Activated naive CD4-positive, alpha-beta T cell treated with Interleukin-2 at 50 U/mL for 16 hours (primary cell): ENCODE results near the gene TMEM107.

Experiments used
- DNase-seq: peaks from one replicate; pipeline ENCODE4 v3.0.0-alpha.2; 2020

The TMEM107 gene

GRCh38 chr17:8161289-8162232, 14.6 kb downstream of the TMEM107 start:
- DNase-seq, result no peak

GRCh38 chr17:8160741-8161221, 15.4 kb downstream of the TMEM107 start:
- no peak for DNase-seq

GRCh38 chr17:8160224-8160577, 16.0 kb downstream of the TMEM107 start:
- no peak for DNase-seq

DNA sequence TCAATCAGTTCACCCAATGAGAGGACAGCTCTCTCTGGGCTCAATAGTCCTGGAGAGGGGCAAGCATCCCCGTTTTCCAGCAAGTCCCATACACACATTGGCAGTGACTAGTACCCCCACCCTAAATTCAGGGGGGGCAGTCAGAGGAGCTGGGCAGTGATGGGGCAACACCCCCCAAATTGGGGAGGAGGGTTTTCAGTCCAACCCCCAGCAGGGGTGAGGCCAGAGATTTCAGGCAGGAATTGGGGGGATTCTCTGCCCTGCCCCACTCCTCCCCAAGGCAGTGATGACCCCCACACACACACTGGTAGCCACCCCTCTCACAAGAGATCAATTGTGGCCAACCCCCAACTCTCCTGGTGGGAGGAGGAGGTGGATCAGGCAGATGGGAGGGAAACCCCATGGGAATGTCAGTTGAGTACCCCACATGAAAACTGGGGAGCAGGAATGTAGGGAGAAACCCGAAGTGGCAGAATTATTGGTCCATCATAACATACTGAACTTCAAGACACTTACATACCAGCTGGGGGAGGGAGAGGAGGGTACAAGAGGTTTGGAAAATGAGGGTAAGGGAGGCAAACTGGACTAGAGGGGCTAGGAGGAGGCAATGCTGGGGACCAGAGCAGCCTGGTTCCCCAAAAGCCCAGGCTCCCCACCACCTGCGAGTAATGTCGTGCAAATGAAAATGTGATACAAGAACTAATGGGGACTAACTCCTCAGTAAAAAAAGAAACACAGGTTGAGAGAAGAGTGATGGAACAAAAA, 16.5 kb downstream of the TMEM107 start:
- DNase-seq, result no peak

DNA sequence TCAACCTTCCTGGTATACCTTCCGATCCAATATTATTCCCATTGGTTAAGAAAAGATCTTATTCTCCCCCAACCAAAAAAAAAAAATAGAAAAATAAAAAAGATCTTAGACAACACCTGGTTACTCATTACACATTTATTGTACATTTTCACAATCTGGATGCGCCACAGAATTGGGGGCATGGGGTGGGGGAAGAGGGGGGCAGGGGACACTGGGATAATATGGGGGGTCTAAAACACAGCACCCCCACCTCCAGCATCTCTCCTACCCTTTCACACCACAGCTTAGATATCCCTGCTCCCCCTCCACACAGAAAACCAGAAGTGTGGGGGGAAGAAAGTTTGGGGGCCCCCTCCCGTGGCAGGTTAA, 17.2 kb downstream of the TMEM107 start:
- no peak for DNase-seq

DNA sequence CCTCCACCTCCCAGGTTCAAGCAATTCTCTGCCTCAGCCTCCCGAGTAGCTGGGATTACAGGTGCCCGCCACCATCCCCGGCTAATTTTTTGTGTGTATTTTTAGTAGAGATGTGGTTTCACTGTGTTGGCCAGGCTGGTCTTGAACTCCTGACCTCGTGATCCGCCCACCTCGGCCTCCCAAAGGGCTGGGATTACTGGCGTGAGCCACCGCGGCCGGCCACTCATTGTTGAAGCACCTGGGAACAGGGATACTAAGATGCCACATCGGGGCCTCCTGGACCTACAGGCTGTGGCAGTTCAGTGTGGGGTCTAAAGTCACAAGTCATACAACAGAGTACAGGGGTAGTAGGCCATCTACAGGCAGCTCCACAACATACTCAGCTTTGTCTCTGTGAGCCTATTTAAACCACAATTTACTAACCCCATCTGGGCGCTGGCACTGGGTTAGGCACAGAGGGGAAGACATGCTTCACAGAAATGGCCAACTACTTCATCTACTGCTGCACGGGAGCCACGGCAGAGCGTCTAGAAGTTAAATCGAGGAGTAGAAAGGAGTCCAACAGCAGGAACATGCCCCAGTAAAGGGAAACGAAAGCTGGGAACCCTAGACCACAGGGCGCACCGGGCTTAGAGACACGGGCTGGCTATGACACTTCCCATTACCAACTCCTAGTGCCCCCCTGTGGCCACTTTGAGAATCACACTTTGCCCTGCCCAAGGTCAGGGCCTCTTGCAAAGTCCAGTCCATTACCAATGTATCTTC, 17.7 kb downstream of the TMEM107 start:
- peak; percentile 89 for DNase-seq

- peak; percentile 100 for DNase-seq
These were observed 19.8 kb downstream of the TMEM107 start for GRCh38 chr17:8156246-8156992.

DNA sequence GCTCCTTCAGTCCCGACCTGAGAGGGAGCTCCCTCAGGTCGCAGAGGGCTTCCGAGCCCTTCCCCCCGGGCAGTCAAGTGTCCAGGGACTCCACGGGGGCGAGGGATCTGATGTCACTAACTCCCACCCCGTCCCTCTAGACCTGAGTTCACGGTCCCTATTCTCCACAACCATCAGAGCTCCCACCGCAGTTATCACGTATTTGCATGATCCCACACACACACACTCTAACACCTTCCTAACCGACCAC, 20.3 kb downstream of the TMEM107 start:
- no peak for DNase-seq

DNA sequence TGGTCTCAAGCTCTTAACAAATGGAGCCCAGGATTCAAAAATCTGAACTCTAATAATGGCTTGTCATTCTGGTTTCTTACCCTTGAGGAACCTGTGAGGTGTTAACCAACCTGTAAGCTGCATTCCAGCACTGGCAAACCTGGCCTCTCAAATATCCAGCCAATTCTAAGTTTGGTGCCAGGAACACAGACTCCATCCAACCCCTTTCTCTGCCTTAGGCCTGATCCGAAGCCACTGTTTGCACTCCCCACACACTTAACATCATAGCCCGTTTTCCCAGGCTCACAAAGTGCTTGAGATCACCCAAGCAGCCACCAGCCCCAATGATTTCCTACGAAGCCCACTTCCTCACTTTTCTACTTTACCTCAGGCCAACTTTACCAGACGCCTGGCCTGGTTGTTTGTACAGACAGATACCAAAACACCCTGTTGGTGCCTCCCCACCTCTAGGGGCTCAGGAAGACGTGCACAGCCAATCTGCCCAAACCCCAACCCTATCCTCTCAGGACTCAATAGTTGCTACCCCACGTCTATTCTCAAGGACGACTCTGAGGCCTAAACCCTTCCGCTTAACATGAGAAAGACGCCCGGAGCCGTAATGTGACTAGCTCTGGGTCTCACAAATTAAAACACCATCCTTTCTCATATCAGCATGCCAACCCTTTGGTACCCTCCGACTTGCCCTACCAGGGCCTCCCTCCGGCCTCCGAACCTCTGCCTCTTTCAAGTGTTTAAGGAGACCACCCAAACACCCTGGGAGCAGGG, 20.8 kb downstream of the TMEM107 start:
- no peak for DNase-seq

DNA sequence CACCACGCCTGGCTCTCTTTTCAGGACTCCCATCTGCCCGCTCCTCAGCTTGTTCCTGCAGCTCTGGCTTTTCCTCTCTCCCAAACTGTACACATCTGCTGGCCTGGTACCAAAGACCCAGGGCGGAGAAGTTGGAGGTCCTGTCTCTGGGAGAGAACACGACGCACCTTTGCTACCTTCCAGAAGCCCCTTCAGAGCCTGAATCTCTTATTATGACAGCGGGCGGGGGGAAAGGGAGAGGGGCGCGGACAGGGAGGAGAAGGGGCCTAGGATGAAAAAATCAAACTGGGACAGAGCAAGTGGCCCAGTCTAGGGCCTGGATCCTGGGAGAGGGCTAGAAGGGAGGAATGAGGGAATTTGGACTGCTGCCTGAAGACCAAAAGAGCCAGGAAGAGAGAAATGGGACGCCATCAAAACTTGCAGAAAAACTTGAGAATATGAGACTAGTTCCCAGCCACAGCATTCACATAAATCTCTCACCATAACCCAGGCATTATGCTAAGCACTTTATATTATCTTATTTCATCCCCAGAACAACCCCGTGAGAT, 21.5 kb downstream of the TMEM107 start:
- DNase-seq, result no peak

DNA sequence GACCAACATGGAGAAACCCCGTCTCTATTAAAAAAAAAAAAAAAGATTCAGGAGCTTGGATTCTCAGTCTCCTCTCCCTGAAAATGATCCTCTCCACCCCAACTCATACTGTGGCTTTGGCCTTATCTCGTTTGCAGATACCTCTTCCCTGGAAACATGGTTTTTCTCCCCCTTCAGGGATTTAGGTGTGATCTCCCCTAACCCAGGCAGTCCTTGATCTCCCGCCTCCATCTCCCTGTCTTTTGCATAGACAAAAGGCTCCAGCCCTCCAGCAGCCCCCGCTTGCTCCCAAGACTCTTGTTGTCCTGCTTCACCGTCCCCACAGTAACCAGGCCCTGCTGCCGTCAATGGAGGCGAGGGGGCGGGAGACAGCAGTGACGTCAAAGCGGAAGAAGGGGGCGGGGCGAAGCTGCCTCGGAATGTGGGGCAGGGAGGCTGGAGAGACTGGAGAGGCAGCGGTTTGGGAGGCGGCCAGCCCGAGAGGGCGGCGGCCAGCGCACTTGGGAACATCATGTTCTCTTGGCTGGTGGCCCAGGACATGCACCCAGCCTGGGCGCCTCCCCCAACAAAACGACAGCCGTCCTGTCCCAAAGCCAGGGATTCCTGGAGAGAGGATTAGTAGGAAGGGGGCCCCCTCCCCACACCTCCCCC, 22.1 kb downstream of the TMEM107 start:
- peak; percentile 87 for DNase-seq

GRCh38 chr17:8153525-8153956, 22.6 kb downstream of the TMEM107 start:
- peak; percentile 63 for DNase-seq

- DNase-seq, result no peak
These were observed 23.1 kb downstream of the TMEM107 start for GRCh38 chr17:8153031-8153451.

DNA sequence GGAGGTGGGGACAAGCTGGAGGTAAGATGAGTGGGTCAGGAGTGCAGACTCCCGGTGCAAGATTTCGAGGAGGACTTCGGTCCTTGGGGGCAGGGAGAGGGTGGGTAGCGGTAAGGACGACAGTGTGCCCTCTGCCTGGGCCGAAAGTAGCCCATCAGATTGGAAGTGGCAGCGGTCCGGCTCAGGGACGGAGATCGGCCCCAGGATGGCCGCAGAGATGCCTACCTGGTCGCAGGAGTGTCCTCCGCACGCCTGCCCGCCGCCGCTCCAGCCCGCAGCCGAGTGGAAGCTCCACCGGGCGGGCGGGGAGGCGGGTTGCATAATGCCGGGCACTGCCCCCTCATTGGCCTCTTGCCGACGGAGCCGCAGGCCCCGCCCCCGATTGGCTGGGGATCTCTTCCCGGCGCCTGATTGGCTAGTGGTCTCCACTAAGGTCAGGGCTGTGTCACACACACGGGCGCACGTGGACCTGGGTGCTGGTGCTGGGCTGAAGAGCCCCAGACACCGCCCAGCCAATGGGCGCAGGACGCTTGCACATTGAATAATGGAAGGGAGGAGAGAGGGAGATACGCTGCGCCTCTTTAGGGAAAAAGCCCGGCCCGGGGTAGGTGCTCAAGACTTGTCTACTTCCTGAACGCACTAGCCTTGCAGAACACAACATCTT, 23.9 kb downstream of the TMEM107 start, which contains the start of gene PER1:
Gene PER1 (minus strand): TSS at position 293 of the 664 bp plus-strand sequence. CDS start 1,698 bp downstream, outside the sequence.
- DNase-seq, result peak; percentile 91

- DNase-seq, result peak; percentile 39
These were observed 24.5 kb downstream of the TMEM107 start for GRCh38 chr17:8151641-8152111.

- DNase-seq, result peak; percentile 88
These were observed 25.0 kb downstream of the TMEM107 start for GRCh38 chr17:8151120-8151640.

- DNase-seq, result no peak
These were observed 25.7 kb downstream of the TMEM107 start for GRCh38 chr17:8150194-8151119.

DNA sequence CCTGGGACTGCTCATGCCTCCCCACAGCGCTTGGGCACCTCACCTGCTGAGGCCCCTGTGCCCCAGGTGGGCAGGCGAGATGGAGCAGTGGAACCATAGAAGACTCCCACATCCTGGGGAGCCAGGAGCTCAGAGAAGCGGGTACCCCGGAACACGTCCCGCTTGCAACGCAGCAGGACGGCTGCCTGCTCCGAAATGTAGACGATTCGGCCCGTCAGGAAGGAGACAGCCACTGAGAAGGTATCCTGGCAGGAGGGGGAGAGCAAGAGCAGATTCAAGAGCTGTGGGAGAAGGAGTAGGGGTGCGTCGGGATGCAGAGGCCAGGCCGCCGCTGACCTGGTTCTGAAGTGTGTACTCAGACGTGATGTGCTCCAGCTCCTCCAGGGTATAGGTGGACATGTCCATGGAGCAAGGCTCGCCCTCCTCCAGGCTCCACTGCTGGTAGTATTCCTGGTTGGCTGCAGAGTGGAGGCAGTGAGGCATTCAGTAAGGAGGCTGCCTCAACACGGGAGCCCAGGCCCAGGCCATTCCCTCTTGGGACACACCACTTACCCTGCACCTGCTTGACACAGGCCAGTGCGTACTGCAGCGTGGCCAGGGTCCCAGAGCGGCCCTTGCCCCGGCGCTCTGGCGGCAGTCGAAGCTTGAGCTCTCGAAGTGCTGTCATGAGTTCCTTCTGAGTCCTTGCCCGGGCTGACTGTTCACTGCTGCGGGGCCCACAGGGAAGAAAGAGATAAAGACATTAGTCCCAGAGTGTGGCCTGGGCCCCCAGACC, 26.6 kb downstream of the TMEM107 start:
- no peak for DNase-seq
